AG04450 (cell line): Measurements from ENCODE around the gene DYTN. TPM values are rescaled to one million over a fixed set of nuclear protein-coding genes. Genes with fewer than 3 reads are reported as not detected.

Experiments
- CTCF ChIA-PET: fragments of 300-600, 350-600 bp; formaldehyde crosslinking; extraction: SDS; loops from one replicate; lab custom pipeline; 2022; ENCODE audit warnings: antibody characterized with exemption, inconsistent platforms; lab: Charles Lee
- POLR2A ChIA-PET: fragments of 350-600 bp; formaldehyde crosslinking; extraction: SDS; loops from one replicate; lab custom pipeline; 2021; ENCODE audit warnings: antibody characterized with exemption, inconsistent platforms; lab: Yijun Ruan, JAX
- DNase-seq: peaks from one replicate; pipeline ENCODE4 v3.0.0-alpha.2; 2011; ENCODE audit warnings: low read depth, low spot score
- H3K27ac ChIP-seq: one replicate; pipeline ENCODE4 v1.5.1; 2012; ENCODE audit warnings: low read depth, low read length, control low read depth
- H3K27me3 ChIP-seq: one replicate; pipeline ENCODE4 v1.6.0; 2012; ENCODE audit warnings: low read length; ENCODE audit not compliant: control insufficient read depth, insufficient read depth
- H3K4me3 ChIP-seq: 2 replicates; pipeline ENCODE4 v1.5.1; 2011; ENCODE audit warnings: mild to moderate bottlenecking, low read depth, low read length, control low read depth
- H3K9me3 ChIP-seq: 2 replicates; pipeline ENCODE4 v1.5.1; 2012; ENCODE audit warnings: low read length; ENCODE audit not compliant: control insufficient read depth, insufficient read depth
- polyA plus RNA-seq: library from polyadenylated mRNA; depleted of rRNA; stranded (reverse); fragments of >200 nt; gene quantifications from 2 replicates; pipeline ENCODE4 v1.2.3, GENCODE V29; 2011
- TF ChIP-seq, protein P1 (sequence below): IDR thresholded peaks from 2 replicates; pipeline ENCODE4 v1.5.1; 2011; ENCODE audit warnings: low read depth, low read length, control low read depth, inconsistent platforms

Gene DYTN
- polyA plus RNA-seq, 1 experiment = not detected

DNA sequence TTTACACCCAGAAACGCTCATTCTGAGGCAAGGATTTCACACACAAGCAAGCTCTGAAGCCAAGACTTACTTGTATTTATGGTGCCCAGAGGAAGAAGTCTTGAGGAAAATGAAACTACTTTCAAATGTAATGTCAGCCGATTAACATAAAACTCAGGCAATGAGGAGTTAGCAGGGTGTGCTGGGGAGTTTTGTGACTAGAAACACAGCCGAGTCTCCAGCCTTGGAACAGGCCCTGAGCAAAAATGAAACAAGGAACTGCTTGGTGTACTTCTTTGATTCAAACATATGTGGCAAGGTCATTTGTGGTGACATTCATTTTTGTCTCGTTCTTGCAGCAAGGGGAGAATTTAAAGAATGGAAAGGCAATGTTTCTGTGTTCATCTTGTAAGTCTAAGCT lies 4.5 kb downstream of the DYTN start:
- POLR2A ChIA-PET = no interaction called here
- Histone ChIP-seq H3K27me3 (no peaks in the 10 kb centered on the region), H3K27ac (no peak overlapping the region), H3K9me3 (no peaks in the 10 kb centered on the region), H3K4me3 (no peak overlapping the region)
- DNase-seq = no peak
- CTCF ChIA-PET = no interaction called here
- TF ChIP-seq, protein P1, sequence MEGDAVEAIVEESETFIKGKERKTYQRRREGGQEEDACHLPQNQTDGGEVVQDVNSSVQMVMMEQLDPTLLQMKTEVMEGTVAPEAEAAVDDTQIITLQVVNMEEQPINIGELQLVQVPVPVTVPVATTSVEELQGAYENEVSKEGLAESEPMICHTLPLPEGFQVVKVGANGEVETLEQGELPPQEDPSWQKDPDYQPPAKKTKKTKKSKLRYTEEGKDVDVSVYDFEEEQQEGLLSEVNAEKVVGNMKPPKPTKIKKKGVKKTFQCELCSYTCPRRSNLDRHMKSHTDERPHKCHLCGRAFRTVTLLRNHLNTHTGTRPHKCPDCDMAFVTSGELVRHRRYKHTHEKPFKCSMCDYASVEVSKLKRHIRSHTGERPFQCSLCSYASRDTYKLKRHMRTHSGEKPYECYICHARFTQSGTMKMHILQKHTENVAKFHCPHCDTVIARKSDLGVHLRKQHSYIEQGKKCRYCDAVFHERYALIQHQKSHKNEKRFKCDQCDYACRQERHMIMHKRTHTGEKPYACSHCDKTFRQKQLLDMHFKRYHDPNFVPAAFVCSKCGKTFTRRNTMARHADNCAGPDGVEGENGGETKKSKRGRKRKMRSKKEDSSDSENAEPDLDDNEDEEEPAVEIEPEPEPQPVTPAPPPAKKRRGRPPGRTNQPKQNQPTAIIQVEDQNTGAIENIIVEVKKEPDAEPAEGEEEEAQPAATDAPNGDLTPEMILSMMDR = no peak

- TF ChIP-seq, protein P1 = no peak
- Histone ChIP-seq H3K27ac (no peak overlapping the region), H3K27me3 (no peaks in the 10 kb centered on the region), H3K9me3 (no peaks in the 10 kb centered on the region), H3K4me3 (no peak overlapping the region)
- ChIA-PET POLR2A (no interaction called here), CTCF (no interaction called here)
- no peak for DNase-seq
Measured at GRCh38 chr2:206708286-206708685, 9.9 kb downstream of the DYTN start.

DNA sequence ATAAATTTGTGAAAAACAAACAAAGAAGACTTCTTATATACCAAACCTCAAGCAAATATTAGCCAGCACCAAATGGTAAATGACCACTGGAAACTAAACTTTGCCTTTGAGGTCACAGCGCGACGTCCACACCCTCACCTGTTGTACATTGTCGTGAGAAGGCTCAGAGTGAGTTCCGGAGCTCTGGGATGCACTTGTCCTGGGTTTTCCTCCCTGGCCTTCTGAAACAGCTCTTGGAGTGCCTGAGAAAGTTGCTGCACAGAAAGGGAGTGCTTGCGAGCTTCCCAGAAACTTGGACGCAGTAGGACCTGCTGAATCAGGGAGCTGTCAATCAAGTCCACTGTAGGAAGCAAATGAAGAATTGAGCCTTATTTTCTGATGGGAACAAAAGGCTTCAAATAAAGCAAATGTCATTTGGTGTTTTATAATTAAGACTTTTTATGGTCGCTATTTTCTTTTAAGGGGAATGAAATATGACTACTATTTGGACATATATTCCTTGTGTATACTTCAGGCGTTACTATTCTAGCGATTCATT lies 11.0 kb downstream of the DYTN start:
- Histone ChIP-seq H3K27me3 (no peaks in the 10 kb centered on the region), H3K27ac (no peak overlapping the region), H3K9me3 (no peaks in the 10 kb centered on the region), H3K4me3 (no peak overlapping the region)
- POLR2A ChIA-PET = no interaction called here
- DNase-seq = no peak
- TF ChIP-seq, protein P1 = no peak
- CTCF ChIA-PET = no interaction called here

GRCh38 chr2:206701952-206702605 lies 16.1 kb downstream of the DYTN start:
- ChIA-PET POLR2A (no interaction called here), CTCF (no interaction called here)
- H3K27ac ChIP-seq = no peak overlapping the region
- H3K27me3 ChIP-seq = no peaks in the 10 kb centered on the region
- DNase-seq = no peak
- H3K9me3 ChIP-seq = no peaks in the 10 kb centered on the region
- no peak overlapping the region for H3K4me3 ChIP-seq
- TF ChIP-seq, protein P1 = no peak

- Histone ChIP-seq H3K4me3 (no peak overlapping the region), H3K9me3 (no peaks in the 10 kb centered on the region), H3K27me3 (no peaks in the 10 kb centered on the region), H3K27ac (no peak overlapping the region)
- TF ChIP-seq, protein P1 = no peak
- ChIA-PET POLR2A (no interaction called here), CTCF (no interaction called here)
- DNase-seq = no peak
Measured at GRCh38 chr2:206700156-206700555, 18.0 kb downstream of the DYTN start.
